Progenitor cell of endocrine pancreas (in vitro differentiated cells): Measurements from ENCODE around the gene ACTA1. TPM values are rescaled to one million over a fixed set of nuclear protein-coding genes. Genes with fewer than 3 reads are reported as not detected.
"Not testable (repeated sequence)": the region's sequence is repeated elsewhere in the genome, so short reads cannot be mapped to it uniquely, and the experiment has no call there.

ENCODE experiments used
- DNase-seq: peaks from one replicate; pipeline ENCODE4 v3.0.0; 2021; ENCODE audit warnings: low spot score; ENCODE audit not compliant: unreplicated experiment
- H3K27ac Mint-ChIP-seq: 2 replicates; pipeline ENCODE4 v1.8.0; 2021; ENCODE audit warnings: mild to moderate bottlenecking, moderate library complexity, mixed read lengths
- H3K27me3 Mint-ChIP-seq: 2 replicates; pipeline ENCODE4 v1.8.0; 2021; ENCODE audit warnings: mixed read lengths
- H3K36me3 Mint-ChIP-seq: 2 replicates; pipeline ENCODE4 v1.8.0; 2022; ENCODE audit warnings: mixed read lengths; ENCODE audit not compliant: insufficient read depth
- H3K4me1 Mint-ChIP-seq: 2 replicates; pipeline ENCODE4 v1.8.0; 2021; ENCODE audit warnings: low read depth, mixed read lengths
- H3K4me3 Mint-ChIP-seq: 2 replicates; pipeline ENCODE4 v1.8.0; 2021; ENCODE audit warnings: low read depth, mild to moderate bottlenecking, moderate library complexity, mixed read lengths
- H3K9me3 Mint-ChIP-seq: 2 replicates; pipeline ENCODE4 v1.8.0; 2021; ENCODE audit warnings: low read depth, mixed read lengths
- CTCF ChIP-seq: fragments of 200-600 bp; sonication (generic); IDR thresholded peaks from one replicate; pipeline ENCODE4 v1.5.0; 2021; ENCODE audit warnings: antibody characterized with exemption, mild to moderate bottlenecking; ENCODE audit not compliant: unreplicated experiment
- long read RNA-seq: library from polyadenylated mRNA; unstranded; transcript quantifications from one replicate; pipeline ENCODE4 v2.0.0, GENCODE V29; 2020
- total RNA-seq: library from RNA; stranded (reverse); gene quantifications from 2 replicates; pipeline ENCODE4 v1.2.1, GENCODE V29; 2021

ACTA1 gene
- total RNA-seq, result 1.8 and 2.5 TPM in 2 replicates
- long read RNA-seq, partial matches to known transcripts, result 0 of 5 reads
- long read RNA-seq, other reads (novel, unspliced or antisense), result 1 of 5 reads

- no peak for DNase-seq
- Mint-ChIP-seq H3K9me3 (peaks cover 3% of the 10 kb centered on the region), H3K27ac (no peak within 1 kb of the TSS), H3K4me1 (peaks cover 2% of the 10 kb centered on the region), H3K27me3 (peaks cover 56% of the 10 kb centered on the region), H3K4me3 (peak within 1 kb of the TSS; percentile 56), H3K36me3 (peaks cover 2% of the 10 kb centered on the region)
- TF ChIP-seq CTCF, result no peak
These were observed at the start of gene ACTA1 for GRCh38 chr1:229434005-229434640. TSS of gene ACTA1 (minus strand) at chr1:229434094. CDS start at chr1:229433115, 979 bp downstream.

- H3K4me3 Mint-ChIP-seq, result no peak overlapping the region
- no peak for DNase-seq
- no peak overlapping the region for H3K27ac Mint-ChIP-seq
- H3K9me3 Mint-ChIP-seq, result no peaks in the 10 kb centered on the region
- H3K27me3 Mint-ChIP-seq, result no peaks in the 10 kb centered on the region
- peaks cover 9% of the 10 kb centered on the region for H3K4me1 Mint-ChIP-seq
- TF ChIP-seq CTCF, result no peak
- peaks cover 37% of the 10 kb centered on the region for H3K36me3 Mint-ChIP-seq
These were observed 48.6 kb upstream of the ACTA1 start for GRCh38 chr1:229482511-229482910.

DNA sequence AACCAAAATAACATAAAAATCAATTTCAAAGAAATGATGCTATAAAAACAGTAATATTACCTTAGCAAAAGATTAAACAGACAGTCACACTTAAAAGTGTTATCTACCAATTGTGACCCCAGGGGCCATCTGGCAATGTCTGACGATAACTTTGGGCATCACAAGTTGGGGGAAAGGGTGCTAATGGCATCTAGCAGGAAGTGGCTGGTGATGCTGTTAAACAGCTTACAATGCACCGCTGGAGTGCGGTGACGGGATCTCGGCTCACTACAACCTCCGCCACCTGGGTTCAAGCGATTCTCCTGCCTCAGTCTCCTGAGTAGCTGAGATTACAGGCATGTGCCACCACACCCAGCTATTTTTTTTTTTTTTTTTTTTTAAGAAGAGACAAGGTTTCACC, 46.6 kb upstream of the ACTA1 start:
- Mint-ChIP-seq H3K4me1 (peaks cover 9% of the 10 kb centered on the region), H3K27ac (no peak overlapping the region), H3K4me3 (no peak overlapping the region), H3K9me3 (no peaks in the 10 kb centered on the region), H3K27me3 (no peaks in the 10 kb centered on the region), H3K36me3 (peaks cover 37% of the 10 kb centered on the region)
- no peak for TF ChIP-seq CTCF
- DNase-seq, result no peak

GRCh38 chr1:229479660-229480399, 45.9 kb upstream of the ACTA1 start:
- H3K27me3 Mint-ChIP-seq, result no peaks in the 10 kb centered on the region
- H3K4me3 Mint-ChIP-seq, result no peak overlapping the region
- H3K27ac Mint-ChIP-seq, result no peak overlapping the region
- TF ChIP-seq CTCF, result no peak
- no peak for DNase-seq
- H3K36me3 Mint-ChIP-seq, result peaks cover 37% of the 10 kb centered on the region
- H3K4me1 Mint-ChIP-seq, result peaks cover 9% of the 10 kb centered on the region
- H3K9me3 Mint-ChIP-seq, result no peaks in the 10 kb centered on the region

- peaks cover 36% of the 10 kb centered on the region for H3K36me3 Mint-ChIP-seq
- H3K9me3 Mint-ChIP-seq, result no peaks in the 10 kb centered on the region
- no peak overlapping the region for H3K27ac Mint-ChIP-seq
- no peak for TF ChIP-seq CTCF
- DNase-seq, result no peak
- H3K4me3 Mint-ChIP-seq, result no peak overlapping the region
- H3K27me3 Mint-ChIP-seq, result no peaks in the 10 kb centered on the region
- H3K4me1 Mint-ChIP-seq, result peaks cover 9% of the 10 kb centered on the region
These were observed 45.0 kb upstream of the ACTA1 start for GRCh38 chr1:229478852-229479251.

DNA sequence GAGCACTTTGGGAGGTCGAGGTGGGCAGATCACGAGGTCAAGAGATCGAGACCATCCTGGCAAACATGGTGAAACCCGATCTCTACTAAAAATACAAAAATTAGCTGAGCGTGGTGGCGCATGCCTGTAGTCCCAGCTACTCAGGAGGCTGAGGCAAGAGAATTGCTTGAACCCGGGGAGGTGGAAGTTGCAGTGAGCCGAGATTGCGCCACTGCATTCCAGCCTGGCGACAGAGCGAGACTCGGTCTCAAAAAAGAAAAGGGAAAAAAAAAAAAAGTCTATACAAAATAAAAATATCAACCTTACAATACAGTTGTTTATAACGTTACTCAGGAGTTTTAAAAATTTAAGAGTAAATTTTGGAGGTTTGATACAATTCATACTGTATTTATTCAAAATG, 42.0 kb upstream of the ACTA1 start:
- Mint-ChIP-seq H3K4me1 (peaks cover 10% of the 10 kb centered on the region), H3K36me3 (peaks cover 27% of the 10 kb centered on the region)
- not testable (repeated sequence) for H3K27me3 Mint-ChIP-seq, H3K4me3 Mint-ChIP-seq, DNase-seq, H3K27ac Mint-ChIP-seq, H3K9me3 Mint-ChIP-seq
